ENCODE data around the gene MEGF6. TPM values are rescaled to one million over a fixed set of nuclear protein-coding genes. Genes with fewer than 3 reads are reported as not detected.

The MEGF6 gene
- total and polyA plus RNA-seq, 2 of the 8 experiments (the other 6 are each of a cell fraction or from before 2014, with no cell fraction given): 4.1 to 14.8 TPM

GRCh38 chr1:3496916-3497315 is 114.4 kb downstream of the MEGF6 start (continued):
- no peak for TF ChIP-seq ASH2L (IDR thresholded peaks at IDR 0.05; ENCODE audit: low read length)

Data from H1 (cell line).